Measurements from ENCODE around the gene AJM1.

The AJM1 gene

DNA sequence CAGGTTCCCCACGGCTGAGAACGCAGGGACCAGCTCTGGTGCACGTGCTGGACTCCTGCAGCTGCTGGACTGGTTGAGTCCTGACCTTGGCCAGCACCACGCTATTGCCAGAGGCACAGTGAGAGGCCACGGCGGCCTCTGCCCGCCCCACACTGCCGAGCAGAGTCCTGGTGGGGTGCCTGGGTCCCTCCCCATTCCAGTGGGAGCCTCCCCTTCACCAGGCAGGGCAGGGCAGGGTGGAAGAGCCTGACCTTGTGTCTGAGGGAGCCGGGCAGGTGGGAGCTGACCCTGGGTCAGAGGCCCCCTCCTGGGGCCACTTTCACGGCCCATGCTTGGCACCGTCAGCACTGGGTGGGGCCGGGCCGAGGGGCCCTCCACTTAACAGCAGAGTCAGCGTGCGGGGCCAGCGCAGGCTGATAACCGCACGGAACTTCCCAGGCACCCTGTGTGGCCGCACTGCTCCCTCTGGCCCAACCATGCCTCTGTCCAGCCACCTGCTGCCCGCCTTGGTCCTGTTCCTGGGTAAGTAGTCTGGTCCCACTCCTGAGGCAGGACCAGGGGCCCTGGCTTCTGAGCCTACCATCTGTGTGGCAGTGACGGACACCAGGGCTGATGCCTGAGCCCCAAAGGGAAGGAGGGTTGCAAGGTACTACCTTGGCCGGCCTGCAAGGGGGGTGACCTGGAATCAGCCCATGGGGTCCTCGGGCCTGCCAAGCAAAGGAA is 9.8 kb downstream of the AJM1 start, which contains the start of gene MAMDC4:
Gene MAMDC4, plus strand, starts transcription at position 406 of the 723 bp plus-strand sequence. Its CDS starts 71 bp downstream, at position 477.
- Mint-ChIP-seq H3K27ac (no peak within 1 kb of the TSS), H3K4me3 (no peak within 1 kb of the TSS), H3K4me1 (ENCODE audit: low read depth) (peaks cover 13% of the 10 kb centered on the region)

DNA sequence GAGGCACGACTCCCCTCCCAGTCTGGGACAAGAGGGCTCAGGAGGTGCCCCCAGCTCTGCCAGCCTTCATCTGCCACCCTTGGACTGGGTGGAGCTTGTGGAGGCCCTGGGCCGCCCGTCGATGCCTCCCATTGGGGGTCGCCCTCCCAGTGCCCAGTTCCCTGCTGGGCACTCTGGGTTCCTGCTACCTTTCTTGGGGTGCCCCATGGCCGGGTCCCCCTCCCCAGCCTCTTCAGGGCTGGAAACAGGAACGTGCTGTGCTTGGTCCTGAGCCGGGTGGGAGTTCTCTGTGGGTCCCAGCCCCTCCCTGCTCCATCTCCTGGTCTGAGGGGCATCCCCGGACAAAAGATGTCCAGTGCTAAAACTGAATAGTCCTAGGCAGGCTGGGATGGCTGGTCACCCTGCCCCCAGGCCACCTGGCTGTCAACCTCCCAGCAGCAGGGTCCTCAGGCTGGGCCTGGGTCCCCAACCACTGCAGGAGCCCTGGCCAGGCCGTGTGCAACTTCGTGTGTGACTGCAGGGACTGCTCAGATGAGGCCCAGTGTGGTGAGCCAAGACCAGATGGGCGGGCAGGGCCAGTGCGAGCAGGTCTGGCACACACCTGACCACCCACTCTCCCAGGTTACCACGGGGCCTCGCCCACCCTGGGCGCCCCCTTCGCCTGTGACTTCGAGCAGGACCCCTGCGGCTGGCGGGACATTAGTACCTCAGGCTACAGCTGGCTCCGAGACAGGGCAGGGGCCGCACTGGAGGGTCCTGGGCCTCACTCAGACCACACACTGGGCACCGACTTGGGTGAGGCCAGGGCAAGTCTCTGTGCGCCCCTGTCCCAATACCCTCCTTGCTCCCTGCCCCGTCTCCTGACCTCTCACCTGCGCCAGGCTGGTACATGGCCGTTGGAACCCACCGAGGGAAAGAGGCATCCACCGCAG is 10.7 kb downstream of the AJM1 start:
- Mint-ChIP-seq H3K36me3 (ENCODE audit: low read depth) (peaks cover 25% of the 10 kb centered on the region), H3K9me3 (no peaks in the 10 kb centered on the region), H3K27me3 (peaks cover 2% of the 10 kb centered on the region), H3K4me1 (ENCODE audit: low read depth) (peaks cover 8% of the 10 kb centered on the region), H3K4me3 (no peak overlapping the region), H3K27ac (no peak overlapping the region)
- no peak for DNase-seq

More for the DNA sequence above, 9.8 kb downstream of the AJM1 start, which contains the start of gene MAMDC4:
- H3K9me3 Mint-ChIP-seq = no peaks in the 10 kb centered on the region
- H3K36me3 Mint-ChIP-seq (ENCODE audit: low read depth) = peaks cover 26% of the 10 kb centered on the region
- no peak for DNase-seq
- H3K27me3 Mint-ChIP-seq = peaks cover 9% of the 10 kb centered on the region

DNA sequence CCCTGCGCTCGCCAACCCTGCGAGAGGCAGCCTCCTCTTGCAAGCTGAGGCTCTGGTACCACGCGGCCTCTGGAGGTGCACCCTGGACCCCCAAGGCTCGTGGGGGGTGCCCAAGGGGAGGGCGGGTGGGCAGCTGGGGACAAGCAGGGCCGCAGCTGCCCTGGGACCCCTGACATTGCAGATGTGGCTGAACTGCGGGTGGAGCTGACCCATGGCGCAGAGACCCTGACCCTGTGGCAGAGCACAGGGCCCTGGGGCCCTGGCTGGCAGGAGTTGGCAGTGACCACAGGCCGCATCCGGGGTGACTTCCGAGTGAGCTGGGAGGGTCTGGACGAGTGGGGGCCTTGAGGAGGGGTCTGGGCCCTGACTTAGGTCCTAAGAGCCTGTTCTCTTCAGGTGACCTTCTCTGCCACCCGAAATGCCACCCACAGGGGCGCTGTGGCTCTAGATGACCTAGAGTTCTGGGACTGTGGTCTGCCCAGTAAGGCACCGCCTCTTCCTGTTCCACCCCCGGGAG is 11.4 kb downstream of the AJM1 start:
- H3K27ac Mint-ChIP-seq = no peak overlapping the region
- no peaks in the 10 kb centered on the region for H3K27me3 Mint-ChIP-seq
- peaks cover 23% of the 10 kb centered on the region for H3K36me3 Mint-ChIP-seq (ENCODE audit: low read depth)
- DNase-seq = no peak
- no peaks in the 10 kb centered on the region for H3K9me3 Mint-ChIP-seq
- H3K4me1 Mint-ChIP-seq (ENCODE audit: low read depth) = peaks cover 6% of the 10 kb centered on the region
- no peak overlapping the region for H3K4me3 Mint-ChIP-seq

DNA sequence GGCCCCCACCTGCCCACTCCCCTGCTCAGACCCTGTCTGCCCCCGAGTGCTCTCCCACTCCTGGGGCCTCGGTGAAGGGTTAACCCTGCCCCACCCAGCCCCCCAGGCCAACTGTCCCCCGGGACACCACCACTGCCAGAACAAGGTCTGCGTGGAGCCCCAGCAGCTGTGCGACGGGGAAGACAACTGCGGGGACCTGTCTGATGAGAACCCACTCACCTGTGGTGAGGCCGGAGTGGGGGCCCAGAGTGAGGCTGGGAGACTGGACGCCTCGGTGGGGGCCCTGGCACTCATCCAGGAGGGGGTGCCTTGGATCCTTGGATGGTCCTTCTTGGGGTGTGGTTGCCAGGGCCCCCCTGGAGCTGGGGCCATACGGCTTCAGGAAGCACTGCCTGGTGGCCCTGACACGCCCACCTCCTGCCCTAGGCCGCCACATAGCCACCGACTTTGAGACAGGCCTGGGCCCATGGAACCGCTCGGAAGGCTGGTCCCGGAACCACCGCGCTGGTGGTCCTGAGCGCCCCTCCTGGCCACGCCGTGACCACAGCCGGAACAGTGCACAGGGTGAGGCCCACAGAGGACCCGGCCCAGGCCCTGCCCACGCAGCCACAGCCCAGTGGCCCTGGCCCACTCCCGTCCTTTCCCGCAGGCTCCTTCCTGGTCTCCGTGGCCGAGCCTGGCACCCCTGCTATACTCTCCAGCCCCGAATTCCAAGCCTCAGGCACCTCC is 12.0 kb downstream of the AJM1 start:
- Mint-ChIP-seq H3K4me1 (ENCODE audit: low read depth) (peaks cover 6% of the 10 kb centered on the region), H3K27ac (peak overlapping the region; percentile 18), H3K9me3 (no peaks in the 10 kb centered on the region), H3K36me3 (ENCODE audit: low read depth) (peaks cover 19% of the 10 kb centered on the region), H3K27me3 (no peaks in the 10 kb centered on the region), H3K4me3 (no peak overlapping the region)
- DNase-seq = no peak

DNA sequence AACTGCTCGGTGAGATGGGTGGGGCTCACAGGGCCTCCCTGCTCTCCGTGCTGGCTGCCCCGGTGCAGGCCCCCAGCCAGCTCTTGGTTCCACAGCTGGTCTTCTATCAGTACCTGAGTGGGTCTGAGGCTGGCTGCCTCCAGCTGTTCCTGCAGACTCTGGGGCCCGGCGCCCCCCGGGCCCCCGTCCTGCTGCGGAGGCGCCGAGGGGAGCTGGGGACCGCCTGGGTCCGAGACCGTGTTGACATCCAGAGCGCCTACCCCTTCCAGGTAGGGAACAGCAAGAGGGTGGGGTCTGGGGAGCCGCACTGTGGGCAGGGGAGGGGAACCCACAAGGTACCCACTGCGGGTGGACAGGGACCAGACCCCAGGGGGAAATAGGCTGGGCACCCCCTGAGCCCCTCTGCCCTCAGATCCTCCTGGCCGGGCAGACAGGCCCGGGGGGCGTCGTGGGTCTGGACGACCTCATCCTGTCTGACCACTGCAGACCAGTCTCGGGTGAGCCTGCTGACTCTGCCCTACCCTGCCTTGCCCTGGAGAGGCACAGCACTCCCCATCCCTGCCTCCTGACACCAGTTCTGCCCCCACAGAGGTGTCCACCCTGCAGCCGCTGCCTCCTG is 12.7 kb downstream of the AJM1 start:
- Mint-ChIP-seq H3K36me3 (ENCODE audit: low read depth) (peaks cover 16% of the 10 kb centered on the region), H3K27ac (peak overlapping the region; percentile 18), H3K4me1 (ENCODE audit: low read depth) (peaks cover 3% of the 10 kb centered on the region), H3K4me3 (no peak overlapping the region), H3K9me3 (no peaks in the 10 kb centered on the region), H3K27me3 (no peaks in the 10 kb centered on the region)
- DNase-seq = no peak

DNA sequence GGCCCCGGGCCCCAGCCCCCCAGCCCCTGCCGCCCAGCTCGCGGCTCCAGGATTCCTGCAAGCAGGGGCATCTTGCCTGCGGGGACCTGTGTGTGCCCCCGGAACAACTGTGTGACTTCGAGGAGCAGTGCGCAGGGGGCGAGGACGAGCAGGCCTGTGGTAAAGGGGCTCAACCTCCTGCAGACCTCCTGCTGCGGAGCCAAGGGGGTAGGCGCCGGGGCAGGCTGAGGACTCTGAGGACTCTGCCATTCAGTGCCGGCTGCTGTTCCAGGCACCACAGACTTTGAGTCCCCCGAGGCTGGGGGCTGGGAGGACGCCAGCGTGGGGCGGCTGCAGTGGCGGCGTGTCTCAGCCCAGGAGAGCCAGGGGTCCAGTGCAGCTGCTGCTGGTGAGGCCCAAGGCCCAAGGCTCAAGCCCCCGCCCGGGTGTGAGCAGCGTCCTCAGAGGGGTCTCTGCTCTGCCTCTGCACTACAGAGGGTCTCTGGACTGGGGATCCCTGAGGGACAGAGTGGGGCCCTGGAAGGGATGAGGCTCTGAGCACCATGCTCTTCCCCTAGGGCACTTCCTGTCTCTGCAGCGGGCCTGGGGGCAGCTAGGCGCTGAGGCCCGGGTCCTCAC is 13.3 kb downstream of the AJM1 start:
- DNase-seq = no peak
- Mint-ChIP-seq H3K4me3 (no peak overlapping the region), H3K27ac (no peak overlapping the region), H3K9me3 (no peaks in the 10 kb centered on the region), H3K4me1 (ENCODE audit: low read depth) (no peaks in the 10 kb centered on the region), H3K27me3 (no peaks in the 10 kb centered on the region), H3K36me3 (ENCODE audit: low read depth) (peaks cover 16% of the 10 kb centered on the region)

DNA sequence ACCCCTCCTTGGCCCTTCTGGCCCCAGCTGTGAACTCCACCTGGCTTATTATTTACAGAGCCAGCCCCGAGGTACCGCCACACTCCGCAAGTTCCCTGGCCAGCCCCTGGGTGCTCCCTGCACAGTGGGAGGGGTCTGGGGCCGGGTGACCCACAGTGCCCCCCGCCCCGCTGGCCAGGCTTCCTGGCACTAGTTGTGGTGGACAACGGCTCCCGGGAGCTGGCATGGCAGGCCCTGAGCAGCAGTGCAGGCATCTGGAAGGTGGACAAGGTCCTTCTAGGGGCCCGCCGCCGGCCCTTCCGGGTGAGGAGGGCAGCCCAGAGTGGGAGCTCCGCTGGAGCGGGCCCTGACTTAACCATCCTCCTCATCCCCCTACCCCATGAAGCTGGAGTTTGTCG is 13.8 kb downstream of the AJM1 start:
- Mint-ChIP-seq H3K9me3 (no peaks in the 10 kb centered on the region), H3K4me3 (no peak overlapping the region), H3K36me3 (ENCODE audit: low read depth) (peaks cover 15% of the 10 kb centered on the region), H3K4me1 (ENCODE audit: low read depth) (no peaks in the 10 kb centered on the region), H3K27me3 (no peaks in the 10 kb centered on the region), H3K27ac (no peak overlapping the region)
- no peak for DNase-seq

DNA sequence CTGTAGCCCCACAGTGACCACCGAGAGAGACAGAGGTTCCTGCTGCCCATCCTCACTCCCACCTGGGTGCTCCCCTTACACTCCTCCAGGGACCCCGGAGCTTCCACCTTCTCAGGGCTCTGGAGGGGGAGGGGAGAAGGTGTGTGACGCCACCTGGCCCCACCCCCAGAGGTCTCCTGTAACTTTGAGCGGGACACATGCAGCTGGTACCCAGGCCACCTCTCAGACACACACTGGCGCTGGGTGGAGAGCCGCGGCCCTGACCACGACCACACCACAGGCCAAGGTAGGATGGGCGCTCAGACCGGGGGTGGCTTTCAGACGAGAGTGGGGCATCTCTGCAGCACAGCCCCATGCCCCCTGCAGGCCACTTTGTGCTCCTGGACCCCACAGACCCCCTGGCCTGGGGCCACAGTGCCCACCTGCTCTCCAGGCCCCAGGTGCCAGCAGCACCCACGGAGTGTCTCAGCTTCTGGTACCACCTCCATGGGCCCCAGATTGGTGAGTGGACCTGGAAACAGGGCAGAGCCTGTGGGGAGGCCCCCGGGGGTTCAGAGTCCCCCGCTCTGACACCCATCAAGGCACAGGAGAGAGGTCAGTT is 14.4 kb downstream of the AJM1 start:
- Mint-ChIP-seq H3K36me3 (ENCODE audit: low read depth) (peaks cover 14% of the 10 kb centered on the region), H3K27ac (no peak overlapping the region), H3K4me1 (ENCODE audit: low read depth) (no peaks in the 10 kb centered on the region), H3K9me3 (no peaks in the 10 kb centered on the region), H3K4me3 (no peak overlapping the region), H3K27me3 (no peaks in the 10 kb centered on the region)
- DNase-seq = no peak

DNA sequence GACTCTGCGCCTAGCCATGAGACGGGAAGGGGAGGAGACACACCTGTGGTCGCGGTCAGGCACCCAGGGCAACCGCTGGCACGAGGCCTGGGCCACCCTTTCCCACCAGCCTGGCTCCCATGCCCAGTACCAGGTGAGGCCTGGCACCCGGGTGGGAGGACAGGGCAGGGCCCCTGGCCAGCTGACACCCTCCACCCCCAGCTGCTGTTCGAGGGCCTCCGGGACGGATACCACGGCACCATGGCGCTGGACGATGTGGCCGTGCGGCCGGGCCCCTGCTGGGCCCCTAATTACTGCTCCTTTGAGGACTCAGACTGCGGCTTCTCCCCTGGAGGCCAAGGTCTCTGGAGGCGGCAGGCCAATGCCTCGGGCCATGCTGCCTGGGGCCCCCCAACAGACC is 14.9 kb downstream of the AJM1 start:
- Mint-ChIP-seq H3K27ac (no peak overlapping the region), H3K36me3 (ENCODE audit: low read depth) (peaks cover 17% of the 10 kb centered on the region), H3K4me3 (no peak overlapping the region), H3K9me3 (no peaks in the 10 kb centered on the region), H3K27me3 (no peaks in the 10 kb centered on the region), H3K4me1 (ENCODE audit: low read depth) (no peaks in the 10 kb centered on the region)
- no peak for DNase-seq

DNA sequence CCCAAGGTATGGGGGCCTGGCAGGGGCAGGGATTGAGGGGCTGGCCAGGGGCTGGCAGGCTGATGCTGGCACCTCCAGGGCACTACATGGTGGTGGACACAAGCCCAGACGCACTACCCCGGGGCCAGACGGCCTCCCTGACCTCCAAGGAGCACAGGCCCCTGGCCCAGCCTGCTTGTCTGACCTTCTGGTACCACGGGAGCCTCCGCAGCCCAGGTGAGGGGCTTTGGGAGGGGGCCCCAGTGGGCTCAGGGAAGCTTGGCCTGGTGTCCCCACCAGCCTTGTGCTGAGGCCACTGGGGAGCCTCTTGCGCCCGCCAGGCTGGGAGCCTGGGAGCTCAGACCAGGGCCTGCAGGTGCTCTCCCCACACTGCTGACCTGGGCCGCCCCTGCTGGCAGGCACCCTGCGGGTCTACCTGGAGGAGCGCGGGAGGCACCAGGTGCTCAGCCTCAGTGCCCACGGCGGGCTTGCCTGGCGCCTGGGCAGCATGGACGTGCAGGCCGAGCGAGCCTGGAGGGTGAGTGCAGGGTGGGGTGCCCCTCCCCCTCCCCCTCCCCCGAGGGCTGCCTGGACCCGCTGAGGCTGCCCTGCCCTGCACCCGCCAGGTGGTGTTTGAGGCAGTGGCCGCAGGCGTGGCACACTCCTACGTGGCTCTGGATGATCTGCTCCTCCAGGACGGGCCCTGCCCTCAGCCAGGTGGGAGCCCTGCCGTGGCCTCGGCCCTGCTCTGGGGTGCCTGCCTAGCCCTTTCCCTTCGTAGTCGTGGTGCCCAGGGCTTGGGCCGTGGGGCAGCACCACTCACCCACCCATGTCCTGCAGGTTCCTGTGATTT is 15.5 kb downstream of the AJM1 start:
- no peak overlapping the region for H3K4me3 Mint-ChIP-seq
- H3K4me1 Mint-ChIP-seq (ENCODE audit: low read depth) = no peaks in the 10 kb centered on the region
- H3K9me3 Mint-ChIP-seq = no peaks in the 10 kb centered on the region
- H3K36me3 Mint-ChIP-seq (ENCODE audit: low read depth) = peaks cover 22% of the 10 kb centered on the region
- no peak for DNase-seq
- no peaks in the 10 kb centered on the region for H3K27me3 Mint-ChIP-seq
- no peak overlapping the region for H3K27ac Mint-ChIP-seq

DNA sequence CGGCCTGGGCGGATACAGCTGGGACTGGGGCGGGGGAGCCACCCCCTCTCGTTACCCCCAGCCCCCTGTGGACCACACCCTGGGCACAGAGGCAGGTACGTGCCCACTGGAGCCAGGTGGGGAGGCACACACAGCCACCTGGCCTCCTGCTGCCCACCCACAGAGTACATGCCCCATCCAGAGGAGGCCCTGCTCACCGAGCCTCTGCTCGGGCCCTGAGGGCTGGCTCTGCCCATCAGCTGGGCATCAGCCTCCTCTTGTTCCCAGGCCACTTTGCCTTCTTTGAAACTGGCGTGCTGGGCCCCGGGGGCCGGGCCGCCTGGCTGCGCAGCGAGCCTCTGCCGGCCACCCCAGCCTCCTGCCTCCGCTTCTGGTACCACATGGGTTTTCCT is 16.2 kb downstream of the AJM1 start:
- Mint-ChIP-seq H3K36me3 (ENCODE audit: low read depth) (peaks cover 28% of the 10 kb centered on the region), H3K4me1 (ENCODE audit: low read depth) (peaks cover under 1% of the 10 kb centered on the region), H3K4me3 (no peak overlapping the region), H3K27me3 (no peaks in the 10 kb centered on the region), H3K9me3 (no peaks in the 10 kb centered on the region), H3K27ac (no peak overlapping the region)
- no peak for DNase-seq

DNA sequence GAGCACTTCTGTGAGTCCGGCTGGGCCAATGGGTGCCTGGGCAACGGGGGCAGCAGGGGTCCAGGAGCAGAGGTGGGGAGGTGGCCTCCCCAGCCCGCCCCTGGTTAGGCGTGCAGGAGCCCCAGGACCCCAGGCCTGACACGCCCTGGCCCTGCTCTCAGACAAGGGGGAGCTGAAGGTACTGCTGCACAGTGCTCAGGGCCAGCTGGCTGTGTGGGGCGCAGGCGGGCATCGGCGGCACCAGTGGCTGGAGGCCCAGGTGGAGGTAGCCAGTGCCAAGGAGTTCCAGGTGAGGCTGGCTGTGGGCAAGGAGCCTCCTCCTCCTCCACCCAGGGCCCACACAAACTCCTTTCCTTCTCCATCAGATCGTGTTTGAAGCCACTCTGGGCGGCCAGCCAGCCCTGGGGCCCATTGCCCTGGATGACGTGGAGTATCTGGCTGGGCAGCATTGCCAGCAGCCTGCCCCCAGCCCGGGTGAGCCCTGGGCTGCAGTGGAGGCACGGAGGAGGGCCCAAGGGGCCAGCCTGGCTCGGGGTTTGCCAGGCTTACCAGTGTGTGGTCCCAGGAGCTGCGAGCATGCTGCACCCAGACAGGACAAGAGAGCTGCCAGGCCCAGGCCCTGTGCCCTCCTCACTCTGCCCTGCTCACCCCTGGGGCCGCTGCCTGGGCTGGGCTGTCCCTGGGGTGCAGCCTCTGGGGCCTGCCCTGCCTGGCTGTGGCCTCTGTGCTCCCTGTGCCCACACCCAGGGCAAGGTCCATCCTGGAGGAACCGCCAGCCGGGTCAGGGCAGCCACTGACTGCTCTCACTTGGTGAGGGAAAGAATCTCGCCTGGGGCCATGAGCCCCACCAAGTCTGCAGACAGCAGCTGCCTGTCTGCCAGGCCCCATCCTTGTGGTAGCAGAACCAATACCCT is 16.8 kb downstream of the AJM1 start:
- Mint-ChIP-seq H3K27me3 (no peaks in the 10 kb centered on the region), H3K4me3 (no peak overlapping the region), H3K4me1 (ENCODE audit: low read depth) (peaks cover 7% of the 10 kb centered on the region), H3K36me3 (ENCODE audit: low read depth) (peaks cover 35% of the 10 kb centered on the region), H3K27ac (no peak overlapping the region), H3K9me3 (no peaks in the 10 kb centered on the region)
- DNase-seq = no peak
